ENCODE measurements around the gene NOP14.

GRCh38 chr4:2928242-2929176, 34.7 kb downstream of the NOP14 start:
- TF ChIP-seq, protein P1, sequence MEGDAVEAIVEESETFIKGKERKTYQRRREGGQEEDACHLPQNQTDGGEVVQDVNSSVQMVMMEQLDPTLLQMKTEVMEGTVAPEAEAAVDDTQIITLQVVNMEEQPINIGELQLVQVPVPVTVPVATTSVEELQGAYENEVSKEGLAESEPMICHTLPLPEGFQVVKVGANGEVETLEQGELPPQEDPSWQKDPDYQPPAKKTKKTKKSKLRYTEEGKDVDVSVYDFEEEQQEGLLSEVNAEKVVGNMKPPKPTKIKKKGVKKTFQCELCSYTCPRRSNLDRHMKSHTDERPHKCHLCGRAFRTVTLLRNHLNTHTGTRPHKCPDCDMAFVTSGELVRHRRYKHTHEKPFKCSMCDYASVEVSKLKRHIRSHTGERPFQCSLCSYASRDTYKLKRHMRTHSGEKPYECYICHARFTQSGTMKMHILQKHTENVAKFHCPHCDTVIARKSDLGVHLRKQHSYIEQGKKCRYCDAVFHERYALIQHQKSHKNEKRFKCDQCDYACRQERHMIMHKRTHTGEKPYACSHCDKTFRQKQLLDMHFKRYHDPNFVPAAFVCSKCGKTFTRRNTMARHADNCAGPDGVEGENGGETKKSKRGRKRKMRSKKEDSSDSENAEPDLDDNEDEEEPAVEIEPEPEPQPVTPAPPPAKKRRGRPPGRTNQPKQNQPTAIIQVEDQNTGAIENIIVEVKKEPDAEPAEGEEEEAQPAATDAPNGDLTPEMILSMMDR (IDR thresholded peaks at IDR 0.05; ENCODE audit: insufficient read depth, low read length) = no peak
- TF ChIP-seq POLR2AphosphoS5 (IDR thresholded peaks at IDR 0.05; ENCODE audit: low read depth) (peak; percentile 68; the same call in 1 of the 2 replicates), GABPA (IDR thresholded peaks at IDR 0.05; ENCODE audit: low read depth) (no peak)
- TF ChIP-seq, protein P2, sequence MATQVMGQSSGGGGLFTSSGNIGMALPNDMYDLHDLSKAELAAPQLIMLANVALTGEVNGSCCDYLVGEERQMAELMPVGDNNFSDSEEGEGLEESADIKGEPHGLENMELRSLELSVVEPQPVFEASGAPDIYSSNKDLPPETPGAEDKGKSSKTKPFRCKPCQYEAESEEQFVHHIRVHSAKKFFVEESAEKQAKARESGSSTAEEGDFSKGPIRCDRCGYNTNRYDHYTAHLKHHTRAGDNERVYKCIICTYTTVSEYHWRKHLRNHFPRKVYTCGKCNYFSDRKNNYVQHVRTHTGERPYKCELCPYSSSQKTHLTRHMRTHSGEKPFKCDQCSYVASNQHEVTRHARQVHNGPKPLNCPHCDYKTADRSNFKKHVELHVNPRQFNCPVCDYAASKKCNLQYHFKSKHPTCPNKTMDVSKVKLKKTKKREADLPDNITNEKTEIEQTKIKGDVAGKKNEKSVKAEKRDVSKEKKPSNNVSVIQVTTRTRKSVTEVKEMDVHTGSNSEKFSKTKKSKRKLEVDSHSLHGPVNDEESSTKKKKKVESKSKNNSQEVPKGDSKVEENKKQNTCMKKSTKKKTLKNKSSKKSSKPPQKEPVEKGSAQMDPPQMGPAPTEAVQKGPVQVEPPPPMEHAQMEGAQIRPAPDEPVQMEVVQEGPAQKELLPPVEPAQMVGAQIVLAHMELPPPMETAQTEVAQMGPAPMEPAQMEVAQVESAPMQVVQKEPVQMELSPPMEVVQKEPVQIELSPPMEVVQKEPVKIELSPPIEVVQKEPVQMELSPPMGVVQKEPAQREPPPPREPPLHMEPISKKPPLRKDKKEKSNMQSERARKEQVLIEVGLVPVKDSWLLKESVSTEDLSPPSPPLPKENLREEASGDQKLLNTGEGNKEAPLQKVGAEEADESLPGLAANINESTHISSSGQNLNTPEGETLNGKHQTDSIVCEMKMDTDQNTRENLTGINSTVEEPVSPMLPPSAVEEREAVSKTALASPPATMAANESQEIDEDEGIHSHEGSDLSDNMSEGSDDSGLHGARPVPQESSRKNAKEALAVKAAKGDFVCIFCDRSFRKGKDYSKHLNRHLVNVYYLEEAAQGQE (IDR thresholded peaks at IDR 0.05; ENCODE audit: insufficient replicate concordance, low read depth) = no peak
